Measurements from ENCODE around the gene ADCY2.

DNA sequence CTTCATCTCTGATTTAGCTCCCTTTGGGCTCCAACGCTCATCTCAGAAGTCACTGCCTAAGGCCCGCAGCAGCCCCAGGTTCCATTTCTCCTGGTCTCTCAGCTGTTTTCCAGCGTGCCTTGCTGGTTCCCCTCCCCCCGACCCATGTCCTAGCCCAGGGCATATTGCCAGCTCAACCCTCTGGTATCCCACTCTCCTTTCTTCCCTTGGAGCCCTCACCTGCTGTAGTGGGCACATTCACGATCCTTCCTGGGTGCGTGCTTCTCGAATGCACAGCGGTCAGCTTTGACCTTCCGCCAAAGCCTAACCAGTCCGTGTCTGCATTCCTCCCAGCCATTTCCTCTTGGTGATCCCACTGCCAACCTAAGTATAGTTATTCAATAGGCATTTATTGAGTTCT lies 418.9 kb downstream of the ADCY2 start:
- TF ChIP-seq EP300 (IDR thresholded peaks at IDR 0.05) (no peak), CTCF (IDR thresholded peaks at IDR 0.05) (no peak), POLR2A (IDR thresholded peaks at IDR 0.05) (no peak)
